HepG2 (cell line): Measurements from ENCODE around the gene DGKG. TPM values are rescaled to one million over a fixed set of nuclear protein-coding genes. Genes with fewer than 3 reads are reported as not detected.

ENCODE experiments used
- DMAP1 ChIP-seq: IDR thresholded peaks from 2 replicates; pipeline ENCODE4 v1.6.1; 2016
- HOXA3 ChIP-seq: sonication (generic); formaldehyde crosslinking; IDR thresholded peaks from 2 replicates; pipeline ENCODE4 v1.5.0; 2020; ENCODE audit warnings: missing genetic modification reagents
- KLF6 ChIP-seq: IDR thresholded peaks from 2 replicates; pipeline ENCODE4 v1.8.0; 2016; ENCODE audit warnings: missing biosample characterization, missing genetic modification reagents
- MED13 ChIP-seq: sonication (generic); formaldehyde crosslinking; IDR thresholded peaks from 2 replicates; pipeline ENCODE4 v1.5.0; 2020; ENCODE audit warnings: missing genetic modification reagents
- MXD4 ChIP-seq: IDR thresholded peaks from 2 replicates; pipeline ENCODE4 v1.6.1; 2016; ENCODE audit warnings: mild to moderate bottlenecking, missing biosample characterization, missing genetic modification reagents
- NFE2L2 ChIP-seq: fragments of 150-350 bp; IDR thresholded peaks from 2 replicates; pipeline ENCODE4 v1.6.1; 2014; ENCODE audit warnings: low read length
- RBM22 ChIP-seq: fragments of 200-400 bp; formaldehyde crosslinking; optimal IDR thresholded peaks from 2 replicates; pipeline ENCODE3; 2017; ENCODE audit warnings: mild to moderate bottlenecking, low read length, moderate library complexity
- REXO4 ChIP-seq: sonication (generic); formaldehyde crosslinking; IDR thresholded peaks from 2 replicates; pipeline ENCODE4 v1.8.0; 2022; ENCODE audit warnings: missing genetic modification reagents, mild to moderate bottlenecking, borderline replicate concordance
- RXRA ChIP-seq: sonication (generic); formaldehyde crosslinking; IDR thresholded peaks from 2 replicates; pipeline ENCODE4 v1.5.1; 2020; ENCODE audit warnings: missing genetic modification reagents
- SKI ChIP-seq: fragments of 450-650 bp; IDR thresholded peaks from one replicate; pipeline ENCODE4 v1.6.1; 2018; ENCODE audit warnings: mild to moderate bottlenecking; ENCODE audit not compliant: partially characterized antibody
- SNAPC2 ChIP-seq: sonication (generic); formaldehyde crosslinking; IDR thresholded peaks from 2 replicates; pipeline ENCODE4 v1.8.1; 2022; ENCODE audit warnings: mild to moderate bottlenecking, missing genetic modification reagents
- SOX13 ChIP-seq, 3 experiments: fragments of 450-650 bp in 1 of 3; sonication (generic) in 1 of 3; formaldehyde crosslinking in 1 of 3; IDR thresholded peaks in 2 of 3; conservative IDR thresholded peaks in 1 of 3; 2 replicates each; pipeline versions ENCODE4 v1.5.0 to v1.6.1; 2016 to 2020; ENCODE audit warnings: antibody characterized with exemption in 1 of 3, mild to moderate bottlenecking in 1 of 3, missing compliant biosample characterization in 1 of 3, missing genetic modification reagents in 1 of 3, moderate library complexity in 1 of 3
- SRSF4 ChIP-seq: fragments of 200-400 bp; formaldehyde crosslinking; IDR thresholded peaks from one replicate; pipeline ENCODE4 v1.6.1; 2018; ENCODE audit warnings: mild to moderate bottlenecking, low read depth, low read length, moderate library complexity; ENCODE audit not compliant: poor library complexity, severe bottlenecking
- ZFYVE20 ChIP-seq: sonication (generic); formaldehyde crosslinking; IDR thresholded peaks from 2 replicates; pipeline ENCODE4 v1.8.0; 2023; ENCODE audit warnings: low read depth, mild to moderate bottlenecking, moderate library complexity, missing genetic modification reagents, borderline replicate concordance
- ZNF20 ChIP-seq: sonication (generic); formaldehyde crosslinking; IDR thresholded peaks from 2 replicates; pipeline ENCODE4 v1.4.0; 2020; ENCODE audit warnings: mild to moderate bottlenecking, moderate library complexity, missing genetic modification reagents
- ZNF367 ChIP-seq: sonication (generic); formaldehyde crosslinking; IDR thresholded peaks from 2 replicates; pipeline ENCODE4 v1.4.0; 2020; ENCODE audit warnings: missing genetic modification reagents, borderline replicate concordance
- ZNF672 ChIP-seq: sonication (generic); formaldehyde crosslinking; IDR thresholded peaks from 2 replicates; pipeline ENCODE4 v1.8.1; 2022; ENCODE audit warnings: missing genetic modification reagents
- polyA plus RNA-seq, 8 experiments: library from polyadenylated mRNA; depleted of rRNA in 3 of 8; stranded (reverse) in 7 of 8; unstranded in 1 of 8; fragments of >200 nt; fragmentation: Illumina TruSeq in 4 of 8; extraction: Trizol in 4 of 8; gene quantifications; 2 replicates each; pipeline versions ENCODE4 v1.2.1 to v1.2.3, GENCODE V29; 2011 to 2016; ENCODE audit warnings: low read depth in 4 of 8, missing spikeins in 1 of 8, mixed read lengths in 1 of 8; ENCODE audit not compliant: insufficient read depth in 1 of 8
- total RNA-seq, 5 experiments: library from RNA; depleted of rRNA; stranded (reverse); fragments of >200 nt; fragmentation: Illumina TruSeq; extraction: Trizol; gene quantifications; 2 replicates each; pipeline ENCODE4 v1.2.3, GENCODE V29; 2016; ENCODE audit warnings: low read depth in 1 of 5
- TF ChIP-seq, protein P1 (sequence below): sonication (generic); formaldehyde crosslinking; IDR thresholded peaks from 2 replicates; pipeline ENCODE4 v1.4.0; 2020; ENCODE audit warnings: missing genetic modification reagents
- TF ChIP-seq, protein P2 (sequence below): IDR thresholded peaks from 2 replicates; pipeline ENCODE4 v1.6.1; 2012; ENCODE audit warnings: low read depth, low read length, improper control_type of control experiment
- TF ChIP-seq, protein P3 (sequence below): sonication (generic); formaldehyde crosslinking; conservative IDR thresholded peaks from 2 replicates; pipeline ENCODE4 v1.8.0; 2022; ENCODE audit warnings: low read depth, missing genetic modification reagents
- TF ChIP-seq, protein P4 (sequence below): sonication (generic); formaldehyde crosslinking; IDR thresholded peaks from 2 replicates; pipeline ENCODE4 v1.8.1; 2023; ENCODE audit warnings: mild to moderate bottlenecking, missing genetic modification reagents

Gene DGKG
- total and polyA plus RNA-seq, 2 of the 13 experiments (the other 11 are each of a cell fraction or from before 2014, with no cell fraction given), result 3.8 to 6.2 TPM

DNA sequence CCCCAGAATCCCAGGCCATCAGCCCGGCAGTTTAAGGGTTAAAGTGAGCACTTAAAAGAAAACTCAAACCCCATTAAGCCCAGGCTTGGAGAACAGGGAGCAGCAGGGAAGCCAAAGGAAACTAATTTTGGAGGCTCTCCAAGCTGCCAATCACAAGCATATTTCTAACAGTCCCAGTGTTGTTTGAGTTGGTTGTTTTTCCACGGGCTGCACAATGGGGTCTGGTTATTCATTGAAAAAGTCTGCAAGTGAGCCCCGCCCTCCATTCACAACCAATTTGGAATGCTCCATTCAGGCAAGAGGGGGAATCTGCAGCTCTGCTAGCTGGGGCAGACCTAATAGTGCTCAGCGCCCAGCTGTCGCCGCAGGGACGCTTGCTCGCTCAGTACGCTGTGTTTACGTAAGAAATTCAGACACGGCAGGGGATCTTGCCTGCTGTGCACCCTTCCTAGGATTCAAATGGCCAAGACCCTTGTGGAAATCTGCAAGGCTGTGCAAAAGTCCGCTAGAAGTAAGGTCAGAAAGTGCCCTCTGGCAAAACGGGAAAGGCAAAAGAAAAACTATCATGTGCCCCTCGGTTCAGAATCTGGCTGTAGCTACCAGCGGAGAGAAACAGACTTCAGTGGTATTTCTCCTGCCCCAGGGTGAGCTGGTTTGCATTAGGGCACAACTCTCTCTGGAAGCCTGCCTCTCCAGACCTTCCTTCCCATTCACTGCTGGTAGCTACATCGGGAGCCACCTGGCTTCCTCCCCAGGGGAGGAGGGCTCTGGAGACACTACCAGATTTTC lies 264.2 kb downstream of the DGKG start (continued):
- TF ChIP-seq, protein P1, sequence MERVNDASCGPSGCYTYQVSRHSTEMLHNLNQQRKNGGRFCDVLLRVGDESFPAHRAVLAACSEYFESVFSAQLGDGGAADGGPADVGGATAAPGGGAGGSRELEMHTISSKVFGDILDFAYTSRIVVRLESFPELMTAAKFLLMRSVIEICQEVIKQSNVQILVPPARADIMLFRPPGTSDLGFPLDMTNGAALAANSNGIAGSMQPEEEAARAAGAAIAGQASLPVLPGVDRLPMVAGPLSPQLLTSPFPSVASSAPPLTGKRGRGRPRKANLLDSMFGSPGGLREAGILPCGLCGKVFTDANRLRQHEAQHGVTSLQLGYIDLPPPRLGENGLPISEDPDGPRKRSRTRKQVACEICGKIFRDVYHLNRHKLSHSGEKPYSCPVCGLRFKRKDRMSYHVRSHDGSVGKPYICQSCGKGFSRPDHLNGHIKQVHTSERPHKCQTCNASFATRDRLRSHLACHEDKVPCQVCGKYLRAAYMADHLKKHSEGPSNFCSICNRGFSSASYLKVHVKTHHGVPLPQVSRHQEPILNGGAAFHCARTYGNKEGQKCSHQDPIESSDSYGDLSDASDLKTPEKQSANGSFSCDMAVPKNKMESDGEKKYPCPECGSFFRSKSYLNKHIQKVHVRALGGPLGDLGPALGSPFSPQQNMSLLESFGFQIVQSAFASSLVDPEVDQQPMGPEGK (CRISPR knock-in tag), result peak; percentile 68
- TF ChIP-seq MXD4 (CRISPR knock-in tag) (no peak), ZNF367 (CRISPR knock-in tag) (no peak), HOXA3 (CRISPR knock-in tag) (peak; percentile 71), ZFYVE20 (CRISPR knock-in tag) (no peak), ZNF20 (CRISPR knock-in tag) (no peak), RBM22 (peak; percentile 59), ZNF672 (CRISPR knock-in tag) (no peak), SNAPC2 (CRISPR knock-in tag) (peak; percentile 82), NFE2L2 (no peak), RXRA (CRISPR knock-in tag) (0 out of 2 replicates have a peak, but pooled peaks have one; percentile 45), SRSF4 (no peak), DMAP1 (CRISPR knock-in tag) (peak; percentile 40; the same call in 1 of the 2 replicates), SKI (peak; percentile 26), REXO4 (CRISPR knock-in tag) (no peak), KLF6 (CRISPR knock-in tag) (no peak), SOX13 (IDR thresholded peaks at IDR 0.05) (peak; percentile 82), SOX13 (CRISPR knock-in tag; conservative IDR thresholded peaks at IDR 0.05 in 1 of 2, IDR thresholded peaks at IDR 0.05 in 1 of 2) (peak; percentile 19 to 97; a peak in 2 of 4 replicates), MED13 (CRISPR knock-in tag) (0 out of 2 replicates have a peak, but pooled peaks have one; percentile 5)
- TF ChIP-seq, protein P2, sequence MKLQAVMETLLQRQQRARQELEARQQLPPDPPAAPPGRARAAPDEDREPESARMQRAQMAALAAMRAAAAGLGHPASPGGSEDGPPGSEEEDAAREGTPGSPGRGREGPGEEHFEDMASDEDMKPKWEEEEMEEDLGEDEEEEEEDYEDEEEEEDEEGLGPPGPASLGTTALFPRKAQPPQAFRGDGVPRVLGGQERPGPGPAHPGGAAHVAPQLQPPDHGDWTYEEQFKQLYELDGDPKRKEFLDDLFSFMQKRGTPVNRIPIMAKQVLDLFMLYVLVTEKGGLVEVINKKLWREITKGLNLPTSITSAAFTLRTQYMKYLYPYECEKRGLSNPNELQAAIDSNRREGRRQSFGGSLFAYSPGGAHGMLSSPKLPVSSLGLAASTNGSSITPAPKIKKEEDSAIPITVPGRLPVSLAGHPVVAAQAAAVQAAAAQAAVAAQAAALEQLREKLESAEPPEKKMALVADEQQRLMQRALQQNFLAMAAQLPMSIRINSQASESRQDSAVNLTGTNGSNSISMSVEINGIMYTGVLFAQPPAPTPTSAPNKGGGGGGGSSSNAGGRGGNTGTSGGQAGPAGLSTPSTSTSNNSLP, result peak; percentile 33; the same call in 1 of the 2 replicates
- TF ChIP-seq, protein P3, sequence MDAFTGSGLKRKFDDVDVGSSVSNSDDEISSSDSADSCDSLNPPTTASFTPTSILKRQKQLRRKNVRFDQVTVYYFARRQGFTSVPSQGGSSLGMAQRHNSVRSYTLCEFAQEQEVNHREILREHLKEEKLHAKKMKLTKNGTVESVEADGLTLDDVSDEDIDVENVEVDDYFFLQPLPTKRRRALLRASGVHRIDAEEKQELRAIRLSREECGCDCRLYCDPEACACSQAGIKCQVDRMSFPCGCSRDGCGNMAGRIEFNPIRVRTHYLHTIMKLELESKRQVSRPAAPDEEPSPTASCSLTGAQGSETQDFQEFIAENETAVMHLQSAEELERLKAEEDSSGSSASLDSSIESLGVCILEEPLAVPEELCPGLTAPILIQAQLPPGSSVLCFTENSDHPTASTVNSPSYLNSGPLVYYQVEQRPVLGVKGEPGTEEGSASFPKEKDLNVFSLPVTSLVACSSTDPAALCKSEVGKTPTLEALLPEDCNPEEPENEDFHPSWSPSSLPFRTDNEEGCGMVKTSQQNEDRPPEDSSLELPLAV (CRISPR knock-in tag), result no peak
- TF ChIP-seq, protein P4, sequence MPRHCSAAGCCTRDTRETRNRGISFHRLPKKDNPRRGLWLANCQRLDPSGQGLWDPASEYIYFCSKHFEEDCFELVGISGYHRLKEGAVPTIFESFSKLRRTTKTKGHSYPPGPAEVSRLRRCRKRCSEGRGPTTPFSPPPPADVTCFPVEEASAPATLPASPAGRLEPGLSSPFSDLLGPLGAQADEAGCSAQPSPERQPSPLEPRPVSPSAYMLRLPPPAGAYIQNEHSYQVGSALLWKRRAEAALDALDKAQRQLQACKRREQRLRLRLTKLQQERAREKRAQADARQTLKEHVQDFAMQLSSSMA (CRISPR knock-in tag), result no peak
